ENCODE measurements around the gene VPS41. TPM values are rescaled to one million over a fixed set of nuclear protein-coding genes. Genes with fewer than 3 reads are reported as not detected.
A peak's percentile ranks its signal among the peaks of the same experiment; 100 is the strongest.

The VPS41 gene
- total RNA-seq, 1 donor from 2014 or later = 72.1 TPM

GRCh38 chr7:38727184-38727940, 181.6 kb downstream of the VPS41 start:
- H3K27ac Mint-ChIP-seq (ENCODE audit: unreplicated experiment) = no peak overlapping the region
- no peak overlapping the region for H3K4me3 Mint-ChIP-seq
- DNase-seq (ENCODE audit: low read depth, low spot score) = no peak
- no peaks in the 10 kb centered on the region for H3K4me1 Mint-ChIP-seq
- no peaks in the 10 kb centered on the region for H3K27me3 Mint-ChIP-seq (ENCODE audit: low read depth)
- no peak for TF ChIP-seq CTCF (conservative IDR thresholded peaks at IDR 0.05)
- H3K9me3 Mint-ChIP-seq = no peaks in the 10 kb centered on the region
- H3K36me3 Mint-ChIP-seq (ENCODE audit: low read depth) = peaks cover 2% of the 10 kb centered on the region

DNA sequence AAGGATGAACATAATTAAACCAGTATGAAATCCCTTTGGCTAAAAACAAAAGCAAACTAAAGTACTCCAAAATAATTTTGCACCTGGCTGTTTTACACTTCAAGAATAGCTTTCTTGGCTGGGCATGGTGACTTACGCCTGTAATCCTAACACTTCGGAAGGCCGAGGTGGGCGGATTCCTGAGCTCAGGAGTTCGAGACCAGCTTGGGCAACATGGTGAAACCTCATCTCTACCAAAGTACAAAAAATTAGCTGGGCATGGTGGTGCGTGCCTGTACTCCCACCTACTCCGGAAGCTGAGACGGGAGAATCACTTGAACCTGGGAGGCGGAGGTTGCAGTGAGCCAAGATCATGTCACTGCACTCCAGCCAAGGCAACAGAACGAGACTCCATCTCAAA, 185.7 kb downstream of the VPS41 start:
- Mint-ChIP-seq H3K9me3 (no peaks in the 10 kb centered on the region), H3K27ac (ENCODE audit: unreplicated experiment) (peak overlapping the region; percentile 43)
- no peak for TF ChIP-seq CTCF (conservative IDR thresholded peaks at IDR 0.05)

GRCh38 chr7:38716397-38716796, 192.6 kb downstream of the VPS41 start:
- Mint-ChIP-seq H3K27ac (ENCODE audit: unreplicated experiment) (no peak overlapping the region), H3K4me3 (no peak overlapping the region)
- no peak for DNase-seq (ENCODE audit: low read depth, low spot score)

More for the DNA sequence above, 185.7 kb downstream of the VPS41 start:
- no peak for DNase-seq (ENCODE audit: low read depth, low spot score)
- H3K4me1 Mint-ChIP-seq = no peaks in the 10 kb centered on the region
- H3K36me3 Mint-ChIP-seq (ENCODE audit: low read depth) = peaks cover 9% of the 10 kb centered on the region
- no peaks in the 10 kb centered on the region for H3K27me3 Mint-ChIP-seq (ENCODE audit: low read depth)
- no peak overlapping the region for H3K4me3 Mint-ChIP-seq

DNA sequence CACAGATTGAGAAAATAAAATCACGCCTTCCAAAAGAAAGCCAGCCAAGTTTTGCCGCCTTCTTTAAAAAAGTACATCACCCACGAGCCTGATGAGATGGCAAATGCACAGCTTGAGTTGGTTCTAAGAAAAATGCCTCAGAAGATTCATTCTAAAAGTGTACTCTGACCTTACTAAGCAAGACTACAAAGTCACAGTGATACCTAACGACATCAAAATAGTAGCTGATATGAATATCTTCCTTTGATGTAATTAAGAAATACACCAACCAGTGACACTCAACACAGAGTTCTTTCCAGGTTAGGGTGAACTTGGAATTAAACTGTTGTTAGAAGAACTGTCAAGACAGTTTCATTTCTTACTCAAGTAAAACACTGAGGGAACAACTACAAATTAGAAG, 199.9 kb downstream of the VPS41 start:
- no peak for TF ChIP-seq CTCF (conservative IDR thresholded peaks at IDR 0.05)

More at GRCh38 chr7:38716397-38716796, 192.6 kb downstream of the VPS41 start:
- peaks cover 2% of the 10 kb centered on the region for H3K4me1 Mint-ChIP-seq
- TF ChIP-seq CTCF (conservative IDR thresholded peaks at IDR 0.05) = no peak
- no peaks in the 10 kb centered on the region for H3K27me3 Mint-ChIP-seq (ENCODE audit: low read depth)
- peaks cover 3% of the 10 kb centered on the region for H3K9me3 Mint-ChIP-seq
- H3K36me3 Mint-ChIP-seq (ENCODE audit: low read depth) = peaks cover 14% of the 10 kb centered on the region

GRCh38 chr7:38704751-38705150, 204.2 kb downstream of the VPS41 start:
- Mint-ChIP-seq H3K9me3 (no peaks in the 10 kb centered on the region), H3K36me3 (ENCODE audit: low read depth) (no peaks in the 10 kb centered on the region)
- no peak for TF ChIP-seq CTCF (conservative IDR thresholded peaks at IDR 0.05)

More for the DNA sequence above, 199.9 kb downstream of the VPS41 start:
- no peaks in the 10 kb centered on the region for H3K9me3 Mint-ChIP-seq
- H3K27me3 Mint-ChIP-seq (ENCODE audit: low read depth) = no peaks in the 10 kb centered on the region
- H3K36me3 Mint-ChIP-seq (ENCODE audit: low read depth) = no peaks in the 10 kb centered on the region
- H3K4me3 Mint-ChIP-seq = no peak overlapping the region
- no peak for DNase-seq (ENCODE audit: low read depth, low spot score)
- H3K4me1 Mint-ChIP-seq = peaks cover 5% of the 10 kb centered on the region
- no peak overlapping the region for H3K27ac Mint-ChIP-seq (ENCODE audit: unreplicated experiment)

More at GRCh38 chr7:38704751-38705150, 204.2 kb downstream of the VPS41 start:
- Mint-ChIP-seq H3K27me3 (ENCODE audit: low read depth) (no peaks in the 10 kb centered on the region), H3K27ac (ENCODE audit: unreplicated experiment) (no peak overlapping the region), H3K4me1 (peaks cover 5% of the 10 kb centered on the region), H3K4me3 (no peak overlapping the region)
- DNase-seq (ENCODE audit: low read depth, low spot score) = no peak
